ENCODE measurements around the gene CARD8.

DNA sequence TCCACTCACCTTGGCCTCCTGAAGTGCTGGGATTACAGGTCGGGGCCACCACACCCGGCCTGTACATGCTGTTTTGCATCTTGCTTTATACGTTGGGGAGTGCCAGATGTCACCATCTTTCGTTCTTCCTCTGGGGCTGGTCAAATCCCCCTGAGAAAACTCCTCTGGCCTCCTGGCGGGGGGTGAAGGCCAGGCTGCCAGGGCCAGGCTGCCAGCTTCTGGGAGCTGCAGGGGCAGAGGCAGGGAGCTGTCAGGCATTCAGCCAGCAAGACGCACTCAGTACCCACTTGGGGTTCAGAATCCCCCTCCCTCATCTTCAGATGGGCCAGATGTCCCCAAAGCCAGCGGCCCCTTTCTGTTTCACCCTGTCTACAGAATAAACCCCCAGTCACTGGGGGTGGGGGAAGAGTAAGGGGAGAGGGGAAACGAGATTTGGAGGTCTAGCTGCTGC lies 69.1 kb downstream of the CARD8 start:
- TF ChIP-seq, protein P1, sequence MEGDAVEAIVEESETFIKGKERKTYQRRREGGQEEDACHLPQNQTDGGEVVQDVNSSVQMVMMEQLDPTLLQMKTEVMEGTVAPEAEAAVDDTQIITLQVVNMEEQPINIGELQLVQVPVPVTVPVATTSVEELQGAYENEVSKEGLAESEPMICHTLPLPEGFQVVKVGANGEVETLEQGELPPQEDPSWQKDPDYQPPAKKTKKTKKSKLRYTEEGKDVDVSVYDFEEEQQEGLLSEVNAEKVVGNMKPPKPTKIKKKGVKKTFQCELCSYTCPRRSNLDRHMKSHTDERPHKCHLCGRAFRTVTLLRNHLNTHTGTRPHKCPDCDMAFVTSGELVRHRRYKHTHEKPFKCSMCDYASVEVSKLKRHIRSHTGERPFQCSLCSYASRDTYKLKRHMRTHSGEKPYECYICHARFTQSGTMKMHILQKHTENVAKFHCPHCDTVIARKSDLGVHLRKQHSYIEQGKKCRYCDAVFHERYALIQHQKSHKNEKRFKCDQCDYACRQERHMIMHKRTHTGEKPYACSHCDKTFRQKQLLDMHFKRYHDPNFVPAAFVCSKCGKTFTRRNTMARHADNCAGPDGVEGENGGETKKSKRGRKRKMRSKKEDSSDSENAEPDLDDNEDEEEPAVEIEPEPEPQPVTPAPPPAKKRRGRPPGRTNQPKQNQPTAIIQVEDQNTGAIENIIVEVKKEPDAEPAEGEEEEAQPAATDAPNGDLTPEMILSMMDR (IDR thresholded peaks at IDR 0.05): no peak
- TF ChIP-seq POLR2AphosphoS5 (IDR thresholded peaks at IDR 0.05) (no peak), POLR2A (IDR thresholded peaks at IDR 0.05) (no peak)
